Ovary (tissue), 3 donors: ENCODE data around the gene CNTN5.

Source experiments
- POLR2A ChIP-seq: fragments of 450-650 bp; IDR thresholded peaks from one replicate; pipeline ENCODE4 v1.6.1; 2017; ENCODE audit warnings: antibody characterized with exemption, mild to moderate bottlenecking, moderate library complexity
- TF ChIP-seq, protein P1 (sequence below), 3 donors: fragments of 450-650 bp in 2 of 3; fragments of 200-600 bp in 1 of 3; IDR thresholded peaks; one replicate each; pipeline versions ENCODE4 v1.5.1 to v1.8.0; 2016 to 2022; ENCODE audit warnings: antibody characterized with exemption in 3 of 3, mild to moderate bottlenecking in 1 of 3
- donor health status: DM: no; HTN: no; CAD: no.

DNA sequence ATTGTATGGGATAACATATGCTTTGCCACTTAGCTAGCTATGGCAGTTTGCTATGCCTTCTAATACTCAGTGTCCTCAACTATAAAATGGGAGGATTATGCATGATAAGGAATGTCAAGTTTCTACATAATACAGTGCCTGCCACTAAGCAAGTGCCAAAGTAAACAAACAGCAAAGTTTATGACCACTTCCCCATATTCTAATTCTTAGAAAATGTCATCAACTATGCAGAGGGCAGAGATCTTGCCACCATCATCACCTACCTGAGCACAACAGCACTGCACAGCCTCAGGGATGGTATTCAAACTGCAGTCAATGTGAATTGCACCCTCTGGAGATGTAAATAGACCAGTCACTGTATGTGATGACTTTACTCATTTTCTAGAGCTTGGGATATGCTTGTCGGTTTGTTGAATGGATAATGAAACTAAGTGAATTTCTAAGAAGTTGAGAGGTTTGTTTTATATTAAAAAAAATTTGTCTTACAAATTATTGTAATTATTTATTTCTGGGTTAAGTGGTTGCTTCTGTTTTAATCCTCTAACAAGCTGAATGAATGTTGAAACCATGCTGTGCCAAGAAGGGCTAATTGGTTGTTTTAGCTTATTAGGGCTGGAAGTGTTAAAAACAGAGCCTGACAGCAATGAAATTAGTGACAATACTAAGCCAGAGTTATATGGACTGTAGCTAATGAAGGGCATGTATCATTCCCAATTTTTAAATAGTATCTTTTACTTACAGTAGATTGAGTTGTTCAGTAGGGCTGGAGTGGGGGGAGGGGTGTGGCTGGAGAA lies 398.4 kb downstream of the CNTN5 start:
- TF ChIP-seq, protein P1, sequence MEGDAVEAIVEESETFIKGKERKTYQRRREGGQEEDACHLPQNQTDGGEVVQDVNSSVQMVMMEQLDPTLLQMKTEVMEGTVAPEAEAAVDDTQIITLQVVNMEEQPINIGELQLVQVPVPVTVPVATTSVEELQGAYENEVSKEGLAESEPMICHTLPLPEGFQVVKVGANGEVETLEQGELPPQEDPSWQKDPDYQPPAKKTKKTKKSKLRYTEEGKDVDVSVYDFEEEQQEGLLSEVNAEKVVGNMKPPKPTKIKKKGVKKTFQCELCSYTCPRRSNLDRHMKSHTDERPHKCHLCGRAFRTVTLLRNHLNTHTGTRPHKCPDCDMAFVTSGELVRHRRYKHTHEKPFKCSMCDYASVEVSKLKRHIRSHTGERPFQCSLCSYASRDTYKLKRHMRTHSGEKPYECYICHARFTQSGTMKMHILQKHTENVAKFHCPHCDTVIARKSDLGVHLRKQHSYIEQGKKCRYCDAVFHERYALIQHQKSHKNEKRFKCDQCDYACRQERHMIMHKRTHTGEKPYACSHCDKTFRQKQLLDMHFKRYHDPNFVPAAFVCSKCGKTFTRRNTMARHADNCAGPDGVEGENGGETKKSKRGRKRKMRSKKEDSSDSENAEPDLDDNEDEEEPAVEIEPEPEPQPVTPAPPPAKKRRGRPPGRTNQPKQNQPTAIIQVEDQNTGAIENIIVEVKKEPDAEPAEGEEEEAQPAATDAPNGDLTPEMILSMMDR (IDR thresholded peaks at IDR 0.05): no peak
- no peak for TF ChIP-seq POLR2A
